HCT116 (cell line): ENCODE data around the gene UXT. TPM values are rescaled to one million over a fixed set of nuclear protein-coding genes. Genes with fewer than 3 reads are reported as not detected.

Experiments used
- ATAC-seq: fragments of 200-7000 bp; cut with Tn5 transposase; 2 replicates; pipeline ENCODE4 v1.9.1; 2020; ENCODE audit warnings: mild to moderate bottlenecking, moderate library complexity
- BruUV-seq: library from RNA; stranded (reverse); fragments of 400-500 nt; replicated peaks from 2 replicates; lab custom pipeline; 2021; lab: Mats Ljungman, UMichigan
- CTCF ChIA-PET: fragments of 300-600 bp; sonication (Branson Sonifier 250); formaldehyde crosslinking; loops from one replicate; lab custom pipeline; 2021; ENCODE audit warnings: antibody characterized with exemption; lab: Charles Lee
- POLR2A ChIA-PET: fragments of 300-600, 350-600 bp; sonication (Branson Sonifier 250); formaldehyde crosslinking; loops from one replicate; lab custom pipeline; 2021; ENCODE audit warnings: antibody characterized with exemption; lab: Charles Lee
- RAD21 ChIA-PET, 2 experiments: fragments of 300-600 bp; sonication (Branson Sonifier 250); formaldehyde crosslinking; loops; one replicate each; lab custom pipeline; 2023; ENCODE audit warnings: low total read pairs in 2 of 2; ENCODE audit not compliant: uncharacterized antibody in 2 of 2, unreplicated experiment in 2 of 2, low non-redundant PET in 1 of 2; lab: Charles Lee
- DNase-seq: peaks from one replicate; pipeline ENCODE4 v3.0.0-alpha.2; 2010; ENCODE audit warnings: low read depth, low spot score
- H2AFZ ChIP-seq: fragments of 200-600 bp; shearing (Covaris generic), sonication (generic); 2 replicates; pipeline ENCODE4 v1.6.1; 2017; ENCODE audit warnings: low read depth, mixed run types, mixed read lengths, antibody characterized with exemption, low read length; ENCODE audit not compliant: poor library complexity, severe bottlenecking
- H3K27ac ChIP-seq: 2 replicates; pipeline ENCODE4 v1.5.1; 2012; ENCODE audit warnings: low read depth, low read length
- H3K27me3 ChIP-seq: fragments of 200-600 bp; sonication (generic); 2 replicates; pipeline ENCODE4 v1.6.1; 2016; ENCODE audit warnings: mixed run types, low read length, mixed read lengths; ENCODE audit not compliant: insufficient read depth
- H3K36me3 ChIP-seq, 2 experiments: fragments of 200-500 bp in 1 of 2; fragments of 200-600 bp in 1 of 2; sonication (Bioruptor generic) in 1 of 2; sonication (generic) in 1 of 2; 2 replicates each; pipeline versions ENCODE4 v1.5.1 to v1.6.1; 2014 to 2016; ENCODE audit warnings: low read length in 2 of 2, inconsistent platforms in 1 of 2, mixed read lengths in 1 of 2, mixed run types in 1 of 2; ENCODE audit not compliant: insufficient read depth in 2 of 2, control insufficient read depth in 1 of 2
- H3K4me1 ChIP-seq, 2 experiments: fragments of 200-600 bp in 1 of 2; sonication (generic) in 1 of 2; 2 replicates each; pipeline versions ENCODE4 v1.5.1 to v1.6.1; 2012 to 2017; ENCODE audit warnings: low read length in 2 of 2, inconsistent platforms in 1 of 2, mild to moderate bottlenecking in 1 of 2, mixed read lengths in 1 of 2, mixed run types in 1 of 2, moderate library complexity in 1 of 2; ENCODE audit not compliant: insufficient read depth in 2 of 2, control insufficient read depth in 1 of 2
- H3K4me2 ChIP-seq: fragments of 200-600 bp; sonication (generic); 2 replicates; pipeline ENCODE4 v1.6.1; 2017; ENCODE audit warnings: mixed run types, low read length, mixed read lengths
- H3K4me3 ChIP-seq, 2 experiments: fragments of 200-600 bp in 1 of 2; sonication (generic) in 1 of 2; replicated peaks in 1 of 2; 2 replicates each; pipeline ENCODE4 v1.5.1; 2011 to 2016; ENCODE audit warnings: low read length in 2 of 2, control low read depth in 1 of 2, low read depth in 1 of 2, mild to moderate bottlenecking in 1 of 2, mixed read lengths in 1 of 2, mixed run types in 1 of 2
- H3K79me2 ChIP-seq: fragments of 200-600 bp; sonication (generic); 2 replicates; pipeline ENCODE4 v1.6.1; 2017; ENCODE audit warnings: mild to moderate bottlenecking, mixed run types, low read length, moderate library complexity, mixed read lengths; ENCODE audit not compliant: insufficient read depth
- H3K9ac ChIP-seq: fragments of 200-600 bp; sonication (generic); 2 replicates; pipeline ENCODE4 v1.6.1; 2016; ENCODE audit warnings: low read length, mixed read lengths
- H3K9me2 ChIP-seq: fragments of 200-600 bp; sonication (generic), shearing (Covaris generic); 2 replicates; pipeline ENCODE4 v1.6.1; 2017; ENCODE audit warnings: mixed run types, mild to moderate bottlenecking, moderate library complexity; ENCODE audit not compliant: insufficient read depth
- H3K9me3 ChIP-seq, 2 experiments: fragments of 200-500 bp in 1 of 2; fragments of 200-600 bp in 1 of 2; sonication (Bioruptor generic) in 1 of 2; sonication (generic) in 1 of 2; 2 replicates each; pipeline ENCODE4 v1.6.1; 2014 to 2017; ENCODE audit warnings: low read length in 2 of 2, mixed read lengths in 2 of 2, inconsistent platforms in 1 of 2, low read depth in 1 of 2, mild to moderate bottlenecking in 1 of 2, mixed run types in 1 of 2, moderate library complexity in 1 of 2; ENCODE audit not compliant: control insufficient read depth in 1 of 2, insufficient read depth in 1 of 2
- H4K20me1 ChIP-seq: fragments of 200-600 bp; sonication (generic), shearing (Covaris generic); 2 replicates; pipeline ENCODE4 v1.6.1; 2017; ENCODE audit warnings: mixed run types, mild to moderate bottlenecking, moderate library complexity; ENCODE audit not compliant: insufficient read depth
- CBX3 ChIP-seq: IDR thresholded peaks from 2 replicates; pipeline ENCODE4 v1.6.1; 2012; ENCODE audit warnings: low read depth
- CEBPB ChIP-seq: IDR thresholded peaks from 2 replicates; pipeline ENCODE4 v1.6.1; 2012; ENCODE audit warnings: low read depth
- CTCF ChIP-seq, 3 experiments: fragments of 200-600 bp in 1 of 3; sonication (generic) in 1 of 3; IDR thresholded peaks in 2 of 3; conservative IDR thresholded peaks in 1 of 3; 2 replicates each; pipeline ENCODE4 v1.5.1; 2012 to 2017; ENCODE audit warnings: low read depth in 2 of 3, low read length in 2 of 3, antibody characterized with exemption in 1 of 3, borderline replicate concordance in 1 of 3, control low read depth in 1 of 3, mild to moderate bottlenecking in 1 of 3, mixed read lengths in 1 of 3, mixed run types in 1 of 3, moderate library complexity in 1 of 3; ENCODE audit not compliant: insufficient read depth in 1 of 3
- ELF1 ChIP-seq: IDR thresholded peaks from 2 replicates; pipeline ENCODE4 v1.6.1; 2012; ENCODE audit warnings: low read depth, borderline replicate concordance
- EZH2 ChIP-seq: fragments of 200-600 bp; sonication (generic); IDR thresholded peaks from 2 replicates; pipeline ENCODE4 v1.6.1; 2017; ENCODE audit warnings: antibody characterized with exemption, mixed run types
- EZH2phosphoT487 ChIP-seq: fragments of 200-600 bp; IDR thresholded peaks from 2 replicates; pipeline ENCODE4 v1.6.1; 2018; ENCODE audit warnings: antibody characterized with exemption, borderline replicate concordance
- MAX ChIP-seq: IDR thresholded peaks from 2 replicates; pipeline ENCODE4 v1.6.1; 2012
- POLR2AphosphoS5 ChIP-seq: IDR thresholded peaks from 2 replicates; pipeline ENCODE4 v1.6.1; 2011; ENCODE audit warnings: mild to moderate bottlenecking, low read depth, low read length, moderate library complexity
- SIN3A ChIP-seq: IDR thresholded peaks from 2 replicates; pipeline ENCODE4 v1.6.1; 2012; ENCODE audit warnings: low read depth
- SP1 ChIP-seq: IDR thresholded peaks from 2 replicates; pipeline ENCODE4 v1.6.1; 2012; ENCODE audit warnings: low read depth
- YY1 ChIP-seq: IDR thresholded peaks from 2 replicates; pipeline ENCODE4 v1.6.1; 2011; ENCODE audit warnings: low read length, low read depth, moderate library complexity, mild to moderate bottlenecking; ENCODE audit not compliant: insufficient replicate concordance; ENCODE audit errors: extremely low read depth
- ZFX ChIP-seq: fragments of 450-650 bp; IDR thresholded peaks from 2 replicates; pipeline ENCODE4 v1.6.1; 2017
- ZNF274 ChIP-seq: fragments of 200-500 bp; sonication (Bioruptor generic); IDR thresholded peaks from 2 replicates; pipeline ENCODE4 v1.6.1; 2014; ENCODE audit warnings: mild to moderate bottlenecking, low read depth, low read length, inconsistent platforms
- intact Hi-C: fragments of 100-400 bp; cut with micrococcal nuclease; formaldehyde crosslinking; loops from 2 replicates; pipeline ENCODE4 v1.10.0; 2022
- total RNA-seq: library from RNA; stranded (reverse); gene quantifications from one replicate; pipeline ENCODE4 v1.2.1, GENCODE V29; 2021; ENCODE audit not compliant: unreplicated experiment
- TF ChIP-seq, protein P1 (sequence below): IDR thresholded peaks from 2 replicates; pipeline ENCODE4 v1.6.1; 2011; ENCODE audit warnings: mild to moderate bottlenecking, low read length, moderate library complexity; ENCODE audit not compliant: insufficient replicate concordance; ENCODE audit errors: extremely low read depth
- TF ChIP-seq, protein P2 (sequence below): IDR thresholded peaks from 2 replicates; pipeline ENCODE4 v1.6.1; 2012

UXT gene
- total RNA-seq, 1 experiment from 2014 or later: 106 TPM

DNA sequence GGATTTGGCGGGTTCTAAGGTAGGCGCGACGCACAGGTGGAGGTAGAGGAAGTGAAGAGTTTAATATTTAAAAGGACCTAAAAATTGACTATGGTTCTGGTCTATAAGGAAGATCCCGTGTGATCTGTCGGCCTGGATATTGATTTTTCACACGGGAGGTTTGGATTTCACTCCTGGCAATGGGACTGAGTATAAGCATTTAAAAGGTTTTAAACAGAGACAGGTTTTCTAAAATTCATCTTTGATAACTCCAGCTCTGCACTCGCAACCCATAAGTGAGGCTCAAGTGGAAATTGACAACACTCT is 394 bp upstream of the UXT start:
- H3K9me2 ChIP-seq: no peaks in the 10 kb centered on the region
- no peak overlapping the region for H2AFZ ChIP-seq
- ChIA-PET CTCF (no interaction called here), RAD21 (no interaction called here), POLR2A (no interaction called here)
- TSS peak; percentile 91 for BruUV-seq
- peak overlapping the region; percentile 68 to 78; a peak in 2 of 4 replicates for H3K4me3 ChIP-seq
- peak overlapping the region; percentile 85 for H3K4me2 ChIP-seq
- DNase-seq (no peak), ATAC-seq (no peak)
- intact Hi-C loops: no loop called here
- no peaks in the 10 kb centered on the region for H4K20me1 ChIP-seq
- H3K9ac ChIP-seq: peak overlapping the region; percentile 20; the same call in 1 of the 2 replicates
- peak overlapping the region; percentile 92 for H3K27ac ChIP-seq
- no peaks in the 10 kb centered on the region for H3K27me3 ChIP-seq
- H3K4me1 ChIP-seq: peaks cover 5 to 24% of the 10 kb centered on the region in 2 experiments; a peak in 3 of 4 replicates
- TF ChIP-seq ZFX (no peak), SIN3A (no peak), SP1 (no peak), CEBPB (no peak), POLR2AphosphoS5 (no peak), CTCF (IDR thresholded peaks at IDR 0.05 in 2 of 3, conservative IDR thresholded peaks at IDR 0.05 in 1 of 3; ENCODE audit: borderline replicate concordance in 1 of 3, insufficient read depth in 1 of 3, low read depth in 2 of 3, low read length in 2 of 3) (no peak), EZH2 (no peak), EZH2phosphoT487 (no peak), CBX3 (no peak), MAX (no peak), YY1 (no peak), ZNF274 (no peak), ELF1 (no peak)
- TF ChIP-seq, protein P1, sequence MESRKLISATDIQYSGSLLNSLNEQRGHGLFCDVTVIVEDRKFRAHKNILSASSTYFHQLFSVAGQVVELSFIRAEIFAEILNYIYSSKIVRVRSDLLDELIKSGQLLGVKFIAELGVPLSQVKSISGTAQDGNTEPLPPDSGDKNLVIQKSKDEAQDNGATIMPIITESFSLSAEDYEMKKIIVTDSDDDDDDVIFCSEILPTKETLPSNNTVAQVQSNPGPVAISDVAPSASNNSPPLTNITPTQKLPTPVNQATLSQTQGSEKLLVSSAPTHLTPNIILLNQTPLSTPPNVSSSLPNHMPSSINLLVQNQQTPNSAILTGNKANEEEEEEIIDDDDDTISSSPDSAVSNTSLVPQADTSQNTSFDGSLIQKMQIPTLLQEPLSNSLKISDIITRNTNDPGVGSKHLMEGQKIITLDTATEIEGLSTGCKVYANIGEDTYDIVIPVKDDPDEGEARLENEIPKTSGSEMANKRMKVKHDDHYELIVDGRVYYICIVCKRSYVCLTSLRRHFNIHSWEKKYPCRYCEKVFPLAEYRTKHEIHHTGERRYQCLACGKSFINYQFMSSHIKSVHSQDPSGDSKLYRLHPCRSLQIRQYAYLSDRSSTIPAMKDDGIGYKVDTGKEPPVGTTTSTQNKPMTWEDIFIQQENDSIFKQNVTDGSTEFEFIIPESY: no peak
- TF ChIP-seq, protein P2, sequence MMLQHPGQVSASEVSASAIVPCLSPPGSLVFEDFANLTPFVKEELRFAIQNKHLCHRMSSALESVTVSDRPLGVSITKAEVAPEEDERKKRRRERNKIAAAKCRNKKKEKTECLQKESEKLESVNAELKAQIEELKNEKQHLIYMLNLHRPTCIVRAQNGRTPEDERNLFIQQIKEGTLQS: no peak
- H3K36me3 ChIP-seq: peaks cover 16 to 24% of the 10 kb centered on the region in 2 experiments
- no peaks in the 10 kb centered on the region for H3K9me3 ChIP-seq
- H3K79me2 ChIP-seq: peaks cover 10% of the 10 kb centered on the region
